GM21786 (cell line): Measurements from ENCODE around the gene CCM2L.
"Not testable (repeated sequence)": the region's sequence is repeated elsewhere in the genome, so short reads cannot be mapped to it uniquely, and the experiment has no call there.

Experiments
- ATAC-seq: cut with Tn5 transposase; IDR thresholded peaks from one replicate; pipeline ENCODE4 v1.9.1; 2021; ENCODE audit not compliant: unreplicated experiment

The CCM2L gene

DNA sequence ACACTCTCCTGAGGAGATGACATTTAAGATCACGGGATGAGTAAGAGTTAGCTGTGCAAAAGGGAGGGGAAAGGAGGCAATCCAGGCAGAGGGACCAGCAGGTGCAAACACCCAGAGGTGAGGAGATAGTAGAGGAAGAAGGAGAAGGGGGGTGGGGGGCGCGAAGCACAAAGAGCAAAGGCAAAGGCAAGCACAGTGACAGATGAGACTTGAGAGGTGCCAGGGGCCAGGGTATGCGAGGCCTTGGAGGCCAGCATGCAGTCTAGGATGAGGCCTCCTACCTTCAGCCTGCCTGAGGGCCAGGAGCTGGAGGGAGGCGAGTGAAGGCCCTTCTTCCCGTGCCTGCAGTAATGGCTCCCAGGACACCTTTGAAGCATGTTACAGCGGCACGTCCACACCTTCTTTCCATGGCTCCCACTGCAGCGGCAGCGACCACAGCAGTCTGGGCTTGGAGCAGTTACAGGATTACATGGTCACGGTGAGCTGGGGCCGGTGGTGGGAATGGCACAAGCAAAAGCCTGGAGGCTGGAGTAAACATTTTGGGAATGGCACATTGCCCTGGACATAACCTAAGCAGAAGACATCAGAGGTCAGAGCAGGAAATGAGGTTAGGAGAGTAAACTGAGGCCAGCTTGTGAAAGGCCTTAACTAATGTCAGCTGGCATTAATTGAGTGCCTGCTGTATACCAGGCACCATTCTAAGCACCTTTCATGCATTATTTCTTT lies 18.6 kb downstream of the CCM2L start:
- no peak for ATAC-seq

GRCh38 chr20:32029561-32029960 lies 19.3 kb downstream of the CCM2L start:
- ATAC-seq = no peak

GRCh38 chr20:32031007-32031958 lies 21.0 kb downstream of the CCM2L start:
- no peak for ATAC-seq

GRCh38 chr20:32033316-32033715 lies 23.1 kb downstream of the CCM2L start:
- no peak for ATAC-seq

GRCh38 chr20:32033721-32034120 lies 23.5 kb downstream of the CCM2L start:
- not testable (repeated sequence) for ATAC-seq

GRCh38 chr20:32034581-32035425 lies 24.6 kb downstream of the CCM2L start:
- no peak for ATAC-seq

GRCh38 chr20:32035426-32035779 lies 25.2 kb downstream of the CCM2L start:
- ATAC-seq = no peak

DNA sequence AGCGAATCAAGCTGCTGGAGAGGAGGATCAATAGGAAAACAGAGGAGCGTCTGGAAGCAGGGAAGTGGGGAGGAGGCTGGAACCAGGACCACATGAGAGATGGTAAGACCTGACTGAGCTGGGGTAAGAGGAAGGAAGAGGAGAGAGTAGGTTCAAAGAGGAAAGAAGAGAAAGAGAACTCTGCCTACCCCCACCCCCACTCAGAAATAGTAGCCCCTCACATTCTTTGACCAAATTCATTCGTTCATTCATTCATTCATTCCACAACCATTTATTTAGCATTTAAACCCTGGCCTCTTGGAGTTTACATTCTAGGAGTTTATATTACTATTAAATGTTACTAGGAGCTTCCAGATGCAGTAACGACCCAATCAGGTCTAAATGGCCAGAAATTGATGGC lies 26.0 kb downstream of the CCM2L start:
- no peak for ATAC-seq

GRCh38 chr20:32036716-32037485 lies 26.7 kb downstream of the CCM2L start:
- ATAC-seq = no peak

DNA sequence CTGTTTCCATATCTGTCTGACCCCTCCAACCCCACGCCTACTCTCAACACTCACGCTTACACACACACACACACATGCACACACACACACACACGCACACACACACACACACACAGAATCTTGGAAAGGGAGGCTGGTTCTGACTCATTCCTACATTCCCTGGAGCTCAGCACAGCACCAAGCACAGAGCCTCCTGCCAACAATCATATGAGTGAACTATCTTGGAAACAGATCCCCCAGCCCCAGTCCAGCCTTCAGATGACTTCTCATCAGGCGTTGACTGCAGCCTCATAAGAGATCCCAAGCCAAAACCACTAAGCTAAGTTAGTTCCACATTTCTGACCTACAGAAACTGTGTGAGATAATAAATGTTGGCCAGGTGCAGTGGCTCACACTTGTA lies 27.7 kb downstream of the CCM2L start:
- no peak for ATAC-seq

DNA sequence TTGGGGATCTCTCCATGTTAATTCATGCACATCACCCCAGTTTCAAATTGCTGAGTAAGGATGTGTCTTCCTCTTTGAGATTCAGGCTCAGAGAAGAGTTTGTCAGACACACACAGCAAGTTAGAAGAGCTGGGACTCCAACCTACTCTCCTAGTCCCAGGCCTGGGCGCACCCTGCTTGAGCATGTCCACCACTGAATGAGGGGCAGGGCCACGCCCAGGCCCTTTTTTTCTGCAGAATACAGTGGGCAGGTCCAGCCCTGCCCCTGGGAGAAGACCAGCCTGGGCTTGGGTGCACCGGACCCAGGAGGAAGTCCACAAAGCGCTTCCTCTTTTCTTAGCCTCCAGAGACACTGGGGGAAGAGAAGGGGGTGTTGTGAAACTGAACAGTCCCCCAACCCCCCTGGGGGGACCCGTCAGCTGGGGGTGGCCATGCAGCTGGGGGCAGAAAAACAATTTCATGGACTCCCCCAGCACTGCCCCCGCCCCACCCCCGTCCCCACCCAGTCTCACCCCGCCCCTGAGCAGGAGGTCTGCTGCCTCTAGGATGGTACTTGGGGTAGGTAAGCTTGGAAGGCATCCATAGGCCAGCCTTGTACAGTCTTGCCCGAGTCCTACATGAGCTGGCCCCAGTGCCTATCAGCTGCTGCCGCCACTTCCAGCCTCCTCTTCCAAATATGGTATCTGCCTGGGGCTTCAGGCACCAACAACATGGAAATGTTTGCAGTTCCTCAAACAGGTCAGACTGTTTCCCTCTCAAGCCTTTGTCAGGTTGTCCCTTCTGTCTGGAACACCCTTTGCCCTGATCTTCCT lies 30.1 kb downstream of the CCM2L start:
- peak; percentile 73 for ATAC-seq

DNA sequence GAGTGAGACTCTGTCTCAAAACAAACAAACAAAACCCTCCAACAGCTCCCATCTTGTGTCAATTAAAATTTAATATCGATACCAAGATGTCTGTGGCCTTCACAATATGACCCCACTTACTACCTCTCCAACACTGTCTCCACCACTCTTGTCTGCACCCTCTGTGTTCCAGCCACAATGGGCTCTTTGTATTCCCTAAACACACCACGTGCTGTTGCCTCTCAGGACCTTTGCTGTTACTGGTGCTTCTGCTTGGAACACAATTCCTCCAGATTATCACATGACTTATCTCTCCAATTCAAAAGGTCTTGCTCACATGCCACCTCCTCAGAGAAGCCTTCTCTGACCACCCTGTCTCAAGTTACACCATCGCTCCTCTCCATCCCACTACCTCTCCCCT lies 35.8 kb downstream of the CCM2L start:
- ATAC-seq = no peak

DNA sequence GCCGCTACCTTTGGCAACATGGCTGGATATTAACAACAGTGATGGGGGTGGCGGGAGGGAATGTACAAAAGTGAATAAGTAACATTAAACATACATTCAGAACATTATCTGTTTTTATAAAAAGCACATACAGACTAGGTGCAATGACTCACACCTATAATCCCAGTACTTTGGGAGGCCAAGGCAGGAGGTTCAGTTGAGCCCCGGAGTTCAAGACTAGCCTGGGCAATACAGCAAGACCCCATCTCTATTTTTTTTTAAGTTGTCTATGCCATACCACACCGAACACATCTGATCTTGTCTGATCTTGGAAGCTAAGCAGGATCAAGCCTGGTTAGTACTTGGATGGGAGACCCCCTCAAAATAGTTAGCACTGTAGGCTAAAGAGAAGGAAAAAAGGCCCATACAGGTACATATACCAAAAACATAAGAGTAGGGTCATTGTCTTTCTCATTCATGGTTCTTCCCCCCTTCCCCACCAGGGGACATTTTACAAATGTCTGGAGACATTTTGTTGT lies 40.1 kb downstream of the CCM2L start:
- ATAC-seq = no peak

- no peak for ATAC-seq
Observed at GRCh38 chr20:32050851-32051556, 40.8 kb downstream of the CCM2L start.

DNA sequence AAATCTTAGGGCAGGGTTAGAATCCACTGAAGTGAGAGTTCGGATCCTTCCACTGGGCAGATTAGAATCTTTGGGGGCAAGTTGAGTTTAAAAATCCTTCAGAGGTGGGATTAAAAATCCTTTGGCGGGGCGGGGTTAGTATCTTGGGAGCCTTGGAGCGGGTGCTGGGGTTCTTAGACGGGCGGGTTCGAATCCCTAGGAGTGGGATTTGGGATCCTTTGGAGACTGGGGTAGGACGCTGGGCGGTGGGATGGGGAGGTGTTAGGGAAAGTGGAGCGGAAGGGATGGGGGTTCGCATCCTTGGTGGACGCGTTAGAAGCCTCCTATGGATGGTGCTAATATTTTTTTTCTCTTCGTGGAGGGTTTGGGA lies 41.5 kb downstream of the CCM2L start:
- no peak for ATAC-seq

- peak; percentile 55 for ATAC-seq
Observed at GRCh38 chr20:32052090-32052777, 42.0 kb downstream of the CCM2L start, which contains the start of gene HCK. Gene HCK, plus strand, starts transcription at chr20:32052242.

DNA sequence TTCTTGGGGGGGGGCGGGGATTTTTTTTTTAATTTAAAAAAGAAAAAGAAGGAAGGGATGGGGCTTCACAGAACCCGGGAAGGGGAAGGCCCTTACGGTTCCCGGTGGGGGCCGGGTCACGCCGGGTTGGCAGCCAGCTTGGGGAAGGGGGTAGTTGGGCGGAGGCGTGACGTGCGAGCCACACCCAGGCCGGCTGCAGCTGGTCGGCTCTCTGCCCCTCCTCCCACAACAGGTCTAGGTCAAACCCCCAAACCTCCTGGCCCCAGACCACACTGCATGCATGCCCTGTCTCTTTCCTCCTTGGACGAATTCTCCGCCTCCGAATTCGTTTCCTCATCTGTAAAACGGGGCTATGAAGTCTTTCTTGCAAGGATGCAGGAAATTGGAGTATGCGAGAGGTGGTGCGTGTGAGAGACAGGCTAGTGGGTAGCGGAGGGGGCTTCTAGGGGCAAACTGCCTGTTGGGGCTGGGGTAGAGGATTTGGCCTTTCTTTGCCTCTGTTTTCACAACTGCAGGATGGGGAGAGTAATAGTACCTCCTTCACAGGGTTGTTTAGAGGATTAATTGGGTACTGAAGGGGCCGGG lies 42.6 kb downstream of the CCM2L start:
- no peak for ATAC-seq

GRCh38 chr20:32053648-32054047 lies 43.4 kb downstream of the CCM2L start:
- no peak for ATAC-seq
